ENCODE data around the gene CYBC1.

The CYBC1 gene

GRCh38 chr17:82477934-82478333 lies 27.4 kb upstream of the CYBC1 start:
- H3K4me2 ChIP-seq (ENCODE audit: low read depth, low read length): no peak overlapping the region
- H4K20me1 ChIP-seq (ENCODE audit: insufficient read depth, low read length): no peaks in the 10 kb centered on the region
- no peaks in the 10 kb centered on the region for H3K9me3 ChIP-seq (replicated peaks; ENCODE audit: insufficient read depth, low read length)
- H3K4me3 ChIP-seq (ENCODE audit: low read length): no peak overlapping the region
- TF ChIP-seq CTCF (IDR thresholded peaks at IDR 0.05; ENCODE audit: low read length): no peak
- no peak for TF ChIP-seq EZH2 (optimal IDR thresholded peaks at IDR 0.05; ENCODE audit: low read depth, low read length)
- no peak for TF ChIP-seq EZH2phosphoT487 (IDR thresholded peaks at IDR 0.05; ENCODE audit: low read length)
- no peak overlapping the region for H3K9ac ChIP-seq (ENCODE audit: low read length)
- no peak for DNase-seq
- no peak overlapping the region for H2AFZ ChIP-seq (ENCODE audit: low read length)
- no peaks in the 10 kb centered on the region for H3K4me1 ChIP-seq (ENCODE audit: low read length)
- no peaks in the 10 kb centered on the region for H3K9me2 ChIP-seq (replicated peaks; ENCODE audit: insufficient read depth, low read length)
- peaks cover 19% of the 10 kb centered on the region for H3K79me2 ChIP-seq (ENCODE audit: low read length)
- H3K27me3 ChIP-seq (replicated peaks; ENCODE audit: insufficient read depth, low read length): no peaks in the 10 kb centered on the region
- H3K27ac ChIP-seq (ENCODE audit: low read length): no peak overlapping the region
- peaks cover 2% of the 10 kb centered on the region; the same call in 1 of the 2 replicates for H3F3A ChIP-seq (ENCODE audit: insufficient read depth, low read length)
- H3K36me3 ChIP-seq (replicated peaks; ENCODE audit: insufficient read depth, low read length): no peaks in the 10 kb centered on the region

GRCh38 chr17:82475458-82475857 lies 24.9 kb upstream of the CYBC1 start:
- H4K20me1 ChIP-seq (ENCODE audit: insufficient read depth, low read length): no peaks in the 10 kb centered on the region
- no peak overlapping the region for H3K4me2 ChIP-seq (ENCODE audit: low read depth, low read length)
- H3K36me3 ChIP-seq (replicated peaks; ENCODE audit: insufficient read depth, low read length): no peaks in the 10 kb centered on the region; the same call in 1 of the 2 replicates
- no peaks in the 10 kb centered on the region for H3F3A ChIP-seq (ENCODE audit: insufficient read depth, low read length)
- H3K9me3 ChIP-seq (replicated peaks; ENCODE audit: insufficient read depth, low read length): no peaks in the 10 kb centered on the region
- H3K9me2 ChIP-seq (replicated peaks; ENCODE audit: insufficient read depth, low read length): no peaks in the 10 kb centered on the region
- no peaks in the 10 kb centered on the region for H3K27me3 ChIP-seq (replicated peaks; ENCODE audit: insufficient read depth, low read length)
- H3K4me1 ChIP-seq (ENCODE audit: low read length): no peaks in the 10 kb centered on the region
- TF ChIP-seq EZH2 (optimal IDR thresholded peaks at IDR 0.05; ENCODE audit: low read depth, low read length) (no peak), EZH2phosphoT487 (IDR thresholded peaks at IDR 0.05; ENCODE audit: low read length) (no peak), CTCF (IDR thresholded peaks at IDR 0.05; ENCODE audit: low read length) (no peak)
- no peak for DNase-seq
- H3K79me2 ChIP-seq (ENCODE audit: low read length): peaks cover 19% of the 10 kb centered on the region
- no peak overlapping the region for H3K9ac ChIP-seq (ENCODE audit: low read length)
- no peak overlapping the region for H3K4me3 ChIP-seq (ENCODE audit: low read length)
- H2AFZ ChIP-seq (ENCODE audit: low read length): no peak overlapping the region
- no peak overlapping the region for H3K27ac ChIP-seq (ENCODE audit: low read length)

- Histone ChIP-seq H3K4me3 (ENCODE audit: low read length) (no peak overlapping the region), H3K9me2 (replicated peaks; ENCODE audit: insufficient read depth, low read length) (no peaks in the 10 kb centered on the region), H3K4me2 (ENCODE audit: low read depth, low read length) (no peak overlapping the region), H3K27me3 (replicated peaks; ENCODE audit: insufficient read depth, low read length) (no peaks in the 10 kb centered on the region), H3F3A (ENCODE audit: insufficient read depth, low read length) (no peaks in the 10 kb centered on the region), H2AFZ (ENCODE audit: low read length) (no peak overlapping the region), H3K9me3 (replicated peaks; ENCODE audit: insufficient read depth, low read length) (no peaks in the 10 kb centered on the region), H3K27ac (ENCODE audit: low read length) (no peak overlapping the region), H3K9ac (ENCODE audit: low read length) (no peak overlapping the region), H3K36me3 (replicated peaks; ENCODE audit: insufficient read depth, low read length) (peaks cover 5% of the 10 kb centered on the region; the same call in 1 of the 2 replicates), H3K4me1 (ENCODE audit: low read length) (no peaks in the 10 kb centered on the region), H3K79me2 (ENCODE audit: low read length) (peaks cover 22% of the 10 kb centered on the region), H4K20me1 (ENCODE audit: insufficient read depth, low read length) (no peaks in the 10 kb centered on the region)
- TF ChIP-seq EZH2phosphoT487 (IDR thresholded peaks at IDR 0.05; ENCODE audit: low read length) (no peak), CTCF (IDR thresholded peaks at IDR 0.05; ENCODE audit: low read length) (no peak), EZH2 (optimal IDR thresholded peaks at IDR 0.05; ENCODE audit: low read depth, low read length) (no peak)
- no peak for DNase-seq
Measured at GRCh38 chr17:82474223-82475010, 23.9 kb upstream of the CYBC1 start.

All from MM.1S (cell line).